ENCODE results near the gene MAGEH1. TPM values are rescaled to one million over a fixed set of nuclear protein-coding genes. Genes with fewer than 3 reads are reported as not detected.

Gene MAGEH1
- total and polyA plus RNA-seq, 9 of the 15 experiments (the other 6 are each of a cell fraction or from before 2014, with no cell fraction given) = 3.7 to 14.9 (median 8.8) TPM

GRCh38 chrX:55490121-55490520 lies 38.2 kb downstream of the MAGEH1 start (continued):
- TF ChIP-seq HCFC1 (IDR thresholded peaks at IDR 0.05; ENCODE audit: low read depth, low read length) (no peak), E2F4 (CRISPR knock-in tag; IDR thresholded peaks at IDR 0.05; ENCODE audit: low read depth) (no peak)

GRCh38 chrX:55490974-55491373 lies 39.0 kb downstream of the MAGEH1 start:
- POLR2A ChIA-PET = no interaction called here
- in situ Hi-C loops (cut with MboI) = no loop called here
- Histone ChIP-seq H3K27ac (ENCODE audit: extremely low read depth, low read depth, low read length) (no peak overlapping the region), H3K9me3 (replicated peaks; ENCODE audit: control insufficient read depth, insufficient read depth, low read depth, low read length) (no peaks in the 10 kb centered on the region), H4K20me1 (replicated peaks; ENCODE audit: control insufficient read depth, insufficient read depth, low read length) (no peaks in the 10 kb centered on the region), H3K27me3 (ENCODE audit: control insufficient read depth in 2 of 2, insufficient read depth in 2 of 2, low read length in 2 of 2) (no peaks in the 10 kb centered on the region), H3K79me2 (ENCODE audit: control insufficient read depth, insufficient read depth, low read length) (no peaks in the 10 kb centered on the region; the same call in 1 of the 3 replicates), H3K9ac (ENCODE audit: insufficient read depth in 1 of 2, low read depth in 2 of 2, low read length in 2 of 2) (no peak overlapping the region), H3K36me3 (ENCODE audit: control insufficient read depth, insufficient read depth, low read length) (no peaks in the 10 kb centered on the region), H3K4me3 (no peak overlapping the region), H3K9me1 (ENCODE audit: control insufficient read depth, insufficient read depth, low read length) (no peaks in the 10 kb centered on the region), H3K4me1 (replicated peaks in 1 of 2; ENCODE audit: control insufficient read depth in 2 of 2, insufficient read depth in 2 of 2, low read length in 2 of 2) (peaks cover 6 to 11% of the 10 kb centered on the region in 2 experiments; a peak in 4 of 5 replicates), H3K4me2 (ENCODE audit: insufficient read depth, low read length) (no peak overlapping the region), H2AFZ (ENCODE audit: low read depth, low read length) (no peak overlapping the region)
- BruUV-seq (replicated peaks) = no TSS peak
- no peak for ATAC-seq
- CTCF ChIA-PET (ENCODE audit: low intra/inter-chr PET ratio) = no interaction called here
- no peak for FAIRE-seq
- WGBS (ENCODE audit: insufficient coverage, low coverage, missing lambda C conversion rate) = 20% methylated on average over 4 of the region's 4 CpGs
- DNase-seq (ENCODE audit: extremely low read depth in 1 of 4, low spot score in 3 of 4) = no peak
- intact Hi-C loops (cut with micrococcal nuclease) = no loop called here
- TF ChIP-seq RAD51 (IDR thresholded peaks at IDR 0.05; ENCODE audit: borderline replicate concordance, low read depth) = no peak
- no peak for TF ChIP-seq NFYB (IDR thresholded peaks at IDR 0.05; ENCODE audit: extremely low read depth, insufficient read length)
- peak; percentile 66 for TF ChIP-seq MAFG (tag; conservative IDR thresholded peaks at IDR 0.05)
- no peak for TF ChIP-seq JUNB (CRISPR knock-in tag; conservative IDR thresholded peaks at IDR 0.05)
- no peak for TF ChIP-seq STAG1 (CRISPR knock-in tag; IDR thresholded peaks at IDR 0.05; ENCODE audit: borderline replicate concordance)
- TF ChIP-seq CSDE1 (IDR thresholded peaks at IDR 0.05) = no peak
- TF ChIP-seq ZNF551 (CRISPR knock-in tag; IDR thresholded peaks at IDR 0.05) = no peak
- TF ChIP-seq ZNF561 (CRISPR knock-in tag; conservative IDR thresholded peaks at IDR 0.05) = no peak
- TF ChIP-seq DEAF1 (CRISPR knock-in tag; IDR thresholded peaks at IDR 0.05) = no peak
- no peak for TF ChIP-seq NCOA2 (IDR thresholded peaks at IDR 0.05; ENCODE audit: partially characterized antibody in 2 of 2)
- TF ChIP-seq, protein P1, sequence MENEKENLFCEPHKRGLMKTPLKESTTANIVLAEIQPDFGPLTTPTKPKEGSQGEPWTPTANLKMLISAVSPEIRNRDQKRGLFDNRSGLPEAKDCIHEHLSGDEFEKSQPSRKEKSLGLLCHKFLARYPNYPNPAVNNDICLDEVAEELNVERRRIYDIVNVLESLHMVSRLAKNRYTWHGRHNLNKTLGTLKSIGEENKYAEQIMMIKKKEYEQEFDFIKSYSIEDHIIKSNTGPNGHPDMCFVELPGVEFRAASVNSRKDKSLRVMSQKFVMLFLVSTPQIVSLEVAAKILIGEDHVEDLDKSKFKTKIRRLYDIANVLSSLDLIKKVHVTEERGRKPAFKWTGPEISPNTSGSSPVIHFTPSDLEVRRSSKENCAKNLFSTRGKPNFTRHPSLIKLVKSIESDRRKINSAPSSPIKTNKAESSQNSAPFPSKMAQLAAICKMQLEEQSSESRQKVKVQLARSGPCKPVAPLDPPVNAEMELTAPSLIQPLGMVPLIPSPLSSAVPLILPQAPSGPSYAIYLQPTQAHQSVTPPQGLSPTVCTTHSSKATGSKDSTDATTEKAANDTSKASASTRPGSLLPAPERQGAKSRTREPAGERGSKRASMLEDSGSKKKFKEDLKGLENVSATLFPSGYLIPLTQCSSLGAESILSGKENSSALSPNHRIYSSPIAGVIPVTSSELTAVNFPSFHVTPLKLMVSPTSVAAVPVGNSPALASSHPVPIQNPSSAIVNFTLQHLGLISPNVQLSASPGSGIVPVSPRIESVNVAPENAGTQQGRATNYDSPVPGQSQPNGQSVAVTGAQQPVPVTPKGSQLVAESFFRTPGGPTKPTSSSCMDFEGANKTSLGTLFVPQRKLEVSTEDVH (IDR thresholded peaks at IDR 0.05; ENCODE audit: low read depth, partially characterized antibody) = no peak
- no peak for TF ChIP-seq DMBX1 (CRISPR knock-in tag; IDR thresholded peaks at IDR 0.05; ENCODE audit: borderline replicate concordance)
- peak; percentile 85 for TF ChIP-seq C11orf30 (IDR thresholded peaks at IDR 0.05; ENCODE audit: low read depth)
- peak; percentile 90 for TF ChIP-seq ZNF316 (IDR thresholded peaks at IDR 0.05)
- peak; percentile 84 for TF ChIP-seq MAFF (IDR thresholded peaks at IDR 0.05; ENCODE audit: low read length)
- peak; percentile 85 for TF ChIP-seq MAFK (IDR thresholded peaks at IDR 0.05; ENCODE audit: low read length)

Data from K562 (cell line).